Glutamatergic neuron (in vitro differentiated cells): ENCODE data around the gene PTTG2. TPM values are rescaled to one million over a fixed set of nuclear protein-coding genes. Genes with fewer than 3 reads are reported as not detected.

ENCODE experiments used
- DNase-seq: peaks from one replicate; pipeline ENCODE4 v3.0.0; 2022
- H3K27ac Mint-ChIP-seq: one replicate; pipeline ENCODE4 v1.8.0; 2020; ENCODE audit warnings: mild to moderate bottlenecking, mixed read lengths, inconsistent platforms; ENCODE audit not compliant: unreplicated experiment
- H3K27me3 Mint-ChIP-seq: one replicate; pipeline ENCODE4 v1.8.0; 2020; ENCODE audit warnings: mild to moderate bottlenecking, moderate library complexity, mixed read lengths, inconsistent platforms; ENCODE audit not compliant: unreplicated experiment
- H3K36me3 Mint-ChIP-seq: one replicate; pipeline ENCODE4 v1.8.0; 2020; ENCODE audit warnings: mild to moderate bottlenecking, mixed read lengths, inconsistent platforms; ENCODE audit not compliant: unreplicated experiment
- H3K4me1 Mint-ChIP-seq: one replicate; pipeline ENCODE4 v1.8.0; 2020; ENCODE audit warnings: mild to moderate bottlenecking, low read depth, mixed read lengths, inconsistent platforms; ENCODE audit not compliant: unreplicated experiment
- H3K4me3 Mint-ChIP-seq: one replicate; pipeline ENCODE4 v1.8.0; 2020; ENCODE audit warnings: mild to moderate bottlenecking, mixed read lengths, inconsistent platforms; ENCODE audit not compliant: unreplicated experiment
- H3K9me3 Mint-ChIP-seq: one replicate; pipeline ENCODE4 v1.8.0; 2020; ENCODE audit warnings: mild to moderate bottlenecking, moderate library complexity, mixed read lengths, inconsistent platforms; ENCODE audit not compliant: unreplicated experiment
- total RNA-seq: library from RNA; stranded (reverse); fragmentation: NEBNext Ultra II Directional; extraction: Animal tissue kit (Norgen Biotek cat#: 25700); gene quantifications from one replicate; pipeline ENCODE4 v1.2.1, GENCODE V29; 2021; ENCODE audit not compliant: unreplicated experiment
- TF ChIP-seq, protein P1 (sequence below): fragments of 200-600 bp; sonication (generic); IDR thresholded peaks from one replicate; pipeline ENCODE4 v1.5.0; 2021; ENCODE audit not compliant: partially characterized antibody, unreplicated experiment

Gene PTTG2
- total RNA-seq, 1 donor from 2014 or later: not detected

GRCh38 chr4:37935026-37935425 is 25.2 kb upstream of the PTTG2 start:
- Mint-ChIP-seq H3K9me3 (no peaks in the 10 kb centered on the region), H3K27me3 (no peaks in the 10 kb centered on the region), H3K36me3 (no peaks in the 10 kb centered on the region), H3K4me3 (no peak overlapping the region), H3K4me1 (no peaks in the 10 kb centered on the region), H3K27ac (no peak overlapping the region)
- DNase-seq: no peak
- TF ChIP-seq, protein P1, sequence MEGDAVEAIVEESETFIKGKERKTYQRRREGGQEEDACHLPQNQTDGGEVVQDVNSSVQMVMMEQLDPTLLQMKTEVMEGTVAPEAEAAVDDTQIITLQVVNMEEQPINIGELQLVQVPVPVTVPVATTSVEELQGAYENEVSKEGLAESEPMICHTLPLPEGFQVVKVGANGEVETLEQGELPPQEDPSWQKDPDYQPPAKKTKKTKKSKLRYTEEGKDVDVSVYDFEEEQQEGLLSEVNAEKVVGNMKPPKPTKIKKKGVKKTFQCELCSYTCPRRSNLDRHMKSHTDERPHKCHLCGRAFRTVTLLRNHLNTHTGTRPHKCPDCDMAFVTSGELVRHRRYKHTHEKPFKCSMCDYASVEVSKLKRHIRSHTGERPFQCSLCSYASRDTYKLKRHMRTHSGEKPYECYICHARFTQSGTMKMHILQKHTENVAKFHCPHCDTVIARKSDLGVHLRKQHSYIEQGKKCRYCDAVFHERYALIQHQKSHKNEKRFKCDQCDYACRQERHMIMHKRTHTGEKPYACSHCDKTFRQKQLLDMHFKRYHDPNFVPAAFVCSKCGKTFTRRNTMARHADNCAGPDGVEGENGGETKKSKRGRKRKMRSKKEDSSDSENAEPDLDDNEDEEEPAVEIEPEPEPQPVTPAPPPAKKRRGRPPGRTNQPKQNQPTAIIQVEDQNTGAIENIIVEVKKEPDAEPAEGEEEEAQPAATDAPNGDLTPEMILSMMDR: no peak

DNA sequence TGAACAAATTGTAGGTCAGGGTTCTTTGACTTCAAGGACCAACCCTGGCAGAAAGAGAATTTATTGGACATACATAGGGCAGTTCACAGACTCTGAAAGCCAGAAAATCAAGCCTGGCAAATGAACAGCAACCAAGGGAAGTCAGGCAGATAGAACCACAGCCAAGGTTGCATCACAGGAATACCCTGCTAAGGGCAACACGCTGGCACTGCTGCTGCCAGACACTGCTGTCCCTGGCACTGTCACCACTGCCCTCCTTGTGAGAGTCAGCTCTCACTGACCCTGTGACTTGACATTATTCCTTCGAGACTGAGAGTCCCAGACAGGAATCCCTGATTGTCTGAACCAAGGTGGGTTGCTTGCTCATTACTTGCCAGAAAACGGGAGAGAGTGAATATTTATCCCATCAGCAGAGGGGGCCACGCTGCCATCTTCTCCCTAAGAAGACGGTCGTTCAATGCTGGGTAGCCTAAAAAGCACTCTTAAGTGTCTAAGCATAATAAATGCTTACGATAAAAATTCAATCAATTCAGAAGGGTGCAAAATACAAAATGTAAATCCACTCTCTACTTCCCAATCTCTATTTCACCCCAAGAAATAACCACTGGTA is 23.2 kb upstream of the PTTG2 start:
- peaks cover 2% of the 10 kb centered on the region for H3K27me3 Mint-ChIP-seq
- no peak overlapping the region for H3K4me3 Mint-ChIP-seq
- peaks cover 1% of the 10 kb centered on the region for H3K4me1 Mint-ChIP-seq
- H3K36me3 Mint-ChIP-seq: no peaks in the 10 kb centered on the region
- H3K27ac Mint-ChIP-seq: no peak overlapping the region
- H3K9me3 Mint-ChIP-seq: peaks cover 2% of the 10 kb centered on the region
- DNase-seq: no peak
- TF ChIP-seq, protein P1: no peak

- Mint-ChIP-seq H3K4me3 (no peak overlapping the region), H3K9me3 (peaks cover 2% of the 10 kb centered on the region), H3K27ac (no peak overlapping the region), H3K27me3 (peaks cover 2% of the 10 kb centered on the region), H3K36me3 (no peaks in the 10 kb centered on the region), H3K4me1 (peaks cover 1% of the 10 kb centered on the region)
- TF ChIP-seq, protein P1: no peak
- DNase-seq: no peak
Measured at GRCh38 chr4:37938208-37938607, 22.0 kb upstream of the PTTG2 start.

DNA sequence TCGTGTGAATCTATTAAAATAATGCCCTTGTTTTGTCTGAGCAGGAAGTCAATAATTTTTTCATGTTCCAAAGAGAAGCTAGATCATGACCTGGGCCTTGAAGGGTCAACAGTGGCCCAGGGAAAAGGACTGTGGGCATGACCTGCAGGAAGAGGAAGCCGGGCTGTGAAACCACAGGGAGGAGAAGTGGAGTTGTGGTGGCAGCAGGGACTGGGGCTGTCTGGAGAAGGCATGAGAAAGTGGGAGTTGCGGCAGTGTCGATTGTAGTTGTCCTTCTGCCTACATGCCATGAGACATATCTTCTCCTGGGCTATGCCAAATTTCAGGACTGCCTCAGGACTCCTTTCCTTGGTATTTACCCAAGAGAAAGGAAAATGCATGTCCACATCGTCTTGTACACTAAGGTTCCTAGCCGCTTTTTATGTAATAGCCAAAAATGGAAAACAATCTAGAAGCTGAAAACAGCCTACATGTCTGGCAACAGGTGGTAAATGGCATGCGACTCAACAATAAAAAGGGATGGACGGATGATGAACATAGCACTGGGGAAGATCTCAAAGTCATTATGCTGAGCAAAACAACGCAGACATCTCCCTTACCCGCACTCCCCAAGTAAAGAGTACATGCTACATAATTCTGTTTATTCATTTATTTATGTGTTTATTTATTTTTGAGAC is 13.6 kb upstream of the PTTG2 start:
- no peak overlapping the region for H3K4me3 Mint-ChIP-seq
- no peaks in the 10 kb centered on the region for H3K9me3 Mint-ChIP-seq
- DNase-seq: no peak
- no peak overlapping the region for H3K27ac Mint-ChIP-seq
- H3K4me1 Mint-ChIP-seq: no peaks in the 10 kb centered on the region
- H3K36me3 Mint-ChIP-seq: no peaks in the 10 kb centered on the region
- peaks cover 1% of the 10 kb centered on the region for H3K27me3 Mint-ChIP-seq
- TF ChIP-seq, protein P1: no peak

GRCh38 chr4:37948542-37948941 is 11.7 kb upstream of the PTTG2 start:
- H3K27ac Mint-ChIP-seq: no peak overlapping the region
- no peaks in the 10 kb centered on the region for H3K9me3 Mint-ChIP-seq
- DNase-seq: no peak
- H3K4me1 Mint-ChIP-seq: no peaks in the 10 kb centered on the region
- TF ChIP-seq, protein P1: no peak
- H3K4me3 Mint-ChIP-seq: no peak overlapping the region
- no peaks in the 10 kb centered on the region for H3K27me3 Mint-ChIP-seq
- H3K36me3 Mint-ChIP-seq: no peaks in the 10 kb centered on the region
